Large intestine (tissue), 3 donors: ENCODE measurements around the gene ZNF14. TPM values are rescaled to one million over a fixed set of nuclear protein-coding genes. Genes with fewer than 3 reads are reported as not detected.
"Not testable (repeated sequence)": the region's sequence is repeated elsewhere in the genome, so short reads cannot be mapped to it uniquely, and the experiment has no call there.

Experiments
- DNase-seq, 2 donors: peaks; one replicate each; pipeline versions ENCODE4 v3.0.0 to v3.0.0-alpha.2; 2013
- H3K27ac ChIP-seq: one replicate; pipeline ENCODE4 v1.5.1; 2013; ENCODE audit warnings: low read length
- H3K27me3 ChIP-seq: 2 replicates; pipeline ENCODE4 v1.6.1; 2013; ENCODE audit warnings: low read length; ENCODE audit not compliant: control insufficient read depth, insufficient read depth
- H3K36me3 ChIP-seq: 2 replicates; pipeline ENCODE4 v1.6.1; 2013; ENCODE audit warnings: low read length; ENCODE audit not compliant: control insufficient read depth, insufficient read depth
- H3K4me1 ChIP-seq: one replicate; pipeline ENCODE4 v1.6.1; 2013; ENCODE audit warnings: low read length; ENCODE audit not compliant: control insufficient read depth, insufficient read depth
- H3K4me3 ChIP-seq: one replicate; pipeline ENCODE4 v1.5.1; 2013; ENCODE audit warnings: low read length
- H3K9me3 ChIP-seq: one replicate; pipeline ENCODE4 v1.6.1; 2013; ENCODE audit warnings: mild to moderate bottlenecking, low read depth, low read length, moderate library complexity; ENCODE audit not compliant: control insufficient read depth
- WGBS: methylation state at CpG from one replicate; pipeline ENCODE4 v1.1.5; 2013; ENCODE audit warnings: low lambda C conversion rate; ENCODE audit not compliant: insufficient coverage; 5-methylcytosine and 5-hydroxymethylcytosine counted together
- polyA plus RNA-seq: library from polyadenylated mRNA; unstranded; fragments of 120-200 nt; gene quantifications from one replicate; pipeline ENCODE4 v1.2.1, GENCODE V29; 2013

The ZNF14 gene
- polyA plus RNA-seq, 1 donor, result 8.1 TPM

GRCh38 chr19:19665420-19665948 lies 67.4 kb downstream of the ZNF14 start:
- not testable (repeated sequence) for H3K27me3 ChIP-seq, H3K9me3 ChIP-seq, DNase-seq, H3K36me3 ChIP-seq, H3K4me3 ChIP-seq, H3K27ac ChIP-seq
- H3K4me1 ChIP-seq, result peaks cover 16% of the 10 kb centered on the region
- WGBS, result 100% methylated on average over 5 of the region's 22 CpGs

GRCh38 chr19:19663256-19664120 lies 69.4 kb downstream of the ZNF14 start, which contains the start of gene ATP13A1:
Gene ATP13A1 (minus strand): TSS chr19:19663676. CDS start chr19:19663666, 10 bp downstream.
- H3K36me3 ChIP-seq, result peaks cover 22% of the 10 kb centered on the region
- no peaks in the 10 kb centered on the region for H3K27me3 ChIP-seq
- peak within 1 kb of the TSS; percentile 97 for H3K27ac ChIP-seq
- peaks cover 12% of the 10 kb centered on the region for H3K4me1 ChIP-seq
- H3K9me3 ChIP-seq, result no peaks in the 10 kb centered on the region
- peak within 1 kb of the TSS; percentile 92 for H3K4me3 ChIP-seq
- 0% methylated on average over 3 of the region's 85 CpGs for WGBS
- peak; percentile 97 to 99 for DNase-seq

GRCh38 chr19:19662871-19663255 lies 70.0 kb downstream of the ZNF14 start:
- Histone ChIP-seq H3K4me3 (peak overlapping the region; percentile 92), H3K4me1 (peaks cover 9% of the 10 kb centered on the region), H3K27me3 (no peaks in the 10 kb centered on the region), H3K9me3 (no peaks in the 10 kb centered on the region), H3K27ac (peak overlapping the region; percentile 55), H3K36me3 (peaks cover 27% of the 10 kb centered on the region)
- DNase-seq, result no peak
- no CpG with 5 or more reads among the region's 17 CpGs for WGBS

- no CpG with 5 or more reads among the region's 8 CpGs for WGBS
- peaks cover 32% of the 10 kb centered on the region for H3K36me3 ChIP-seq
- no peaks in the 10 kb centered on the region for H3K27me3 ChIP-seq
- peaks cover 9% of the 10 kb centered on the region for H3K4me1 ChIP-seq
- no peak overlapping the region for H3K27ac ChIP-seq
- no peaks in the 10 kb centered on the region for H3K9me3 ChIP-seq
- DNase-seq, result no peak
- peak overlapping the region; percentile 92 for H3K4me3 ChIP-seq
Observed at GRCh38 chr19:19662344-19662743, 70.6 kb downstream of the ZNF14 start.

GRCh38 chr19:19661675-19662251 lies 71.1 kb downstream of the ZNF14 start:
- Histone ChIP-seq H3K36me3 (peaks cover 38% of the 10 kb centered on the region), H3K4me3 (no peak overlapping the region), H3K27ac (no peak overlapping the region), H3K27me3 (no peaks in the 10 kb centered on the region), H3K9me3 (no peaks in the 10 kb centered on the region), H3K4me1 (peaks cover 9% of the 10 kb centered on the region)
- DNase-seq, result peak in 1 of 2 donors; percentile 28
- WGBS, result no CpG with 5 or more reads among the region's 18 CpGs

GRCh38 chr19:19661141-19661674 lies 71.7 kb downstream of the ZNF14 start:
- no peak overlapping the region for H3K4me3 ChIP-seq
- no peaks in the 10 kb centered on the region for H3K27me3 ChIP-seq
- no CpG with 5 or more reads among the region's 10 CpGs for WGBS
- no peak overlapping the region for H3K27ac ChIP-seq
- DNase-seq, result no peak
- H3K9me3 ChIP-seq, result no peaks in the 10 kb centered on the region
- peaks cover 9% of the 10 kb centered on the region for H3K4me1 ChIP-seq
- H3K36me3 ChIP-seq, result peaks cover 43% of the 10 kb centered on the region

Other genes starting within 250 kb of the ZNF14 start
- gene TSSK6, start 217.6 kb downstream of the ZNF14 start, polyA plus RNA-seq, result 1.2 TPM
- gene NDUFA13, start 216.9 kb downstream of the ZNF14 start, polyA plus RNA-seq, result 219 TPM
- 9.5 TPM for gene YJEFN3, start 204.2 kb downstream of the ZNF14 start, polyA plus RNA-seq
- gene CILP2, start 194.8 kb downstream of the ZNF14 start, polyA plus RNA-seq, result 0.09 TPM
- gene PBX4, start 114.4 kb downstream of the ZNF14 start, polyA plus RNA-seq, result 2.3 TPM
- gene LPAR2, start 104.9 kb downstream of the ZNF14 start, polyA plus RNA-seq, result 11.9 TPM
- 7.7 TPM for gene GMIP, start 89.5 kb downstream of the ZNF14 start, polyA plus RNA-seq
- gene ATP13A1, start 69.4 kb downstream of the ZNF14 start, polyA plus RNA-seq, result 54.1 TPM
- gene ZNF101, start 64.3 kb downstream of the ZNF14 start, polyA plus RNA-seq, result 9.1 TPM
- gene ZNF506, start 88.6 kb upstream of the ZNF14 start, polyA plus RNA-seq, result 27.1 TPM
- 15.6 TPM for gene ZNF253, start 132.8 kb upstream of the ZNF14 start, polyA plus RNA-seq
- 6.8 TPM for gene ZNF93, start 167.8 kb upstream of the ZNF14 start, polyA plus RNA-seq